CD4-positive, alpha-beta T cell treated with Interleukin-12 subunit alpha and Interleukin-12 subunit beta, for 1 hour (primary cell): ENCODE results near the gene KRT80.
"Not testable (repeated sequence)": the region's sequence is repeated elsewhere in the genome, so short reads cannot be mapped to it uniquely, and the experiment has no call there.

Source experiments
- DNase-seq: peaks from one replicate; pipeline ENCODE4 v3.0.0-alpha.2; 2020

Gene KRT80

GRCh38 chr12:52191841-52192791 is at the start of gene KRT80:
Gene KRT80, minus strand, starts transcription at chr12:52192014. Its CDS starts 112 bp downstream, at chr12:52191902.
- DNase-seq, result no peak

DNA sequence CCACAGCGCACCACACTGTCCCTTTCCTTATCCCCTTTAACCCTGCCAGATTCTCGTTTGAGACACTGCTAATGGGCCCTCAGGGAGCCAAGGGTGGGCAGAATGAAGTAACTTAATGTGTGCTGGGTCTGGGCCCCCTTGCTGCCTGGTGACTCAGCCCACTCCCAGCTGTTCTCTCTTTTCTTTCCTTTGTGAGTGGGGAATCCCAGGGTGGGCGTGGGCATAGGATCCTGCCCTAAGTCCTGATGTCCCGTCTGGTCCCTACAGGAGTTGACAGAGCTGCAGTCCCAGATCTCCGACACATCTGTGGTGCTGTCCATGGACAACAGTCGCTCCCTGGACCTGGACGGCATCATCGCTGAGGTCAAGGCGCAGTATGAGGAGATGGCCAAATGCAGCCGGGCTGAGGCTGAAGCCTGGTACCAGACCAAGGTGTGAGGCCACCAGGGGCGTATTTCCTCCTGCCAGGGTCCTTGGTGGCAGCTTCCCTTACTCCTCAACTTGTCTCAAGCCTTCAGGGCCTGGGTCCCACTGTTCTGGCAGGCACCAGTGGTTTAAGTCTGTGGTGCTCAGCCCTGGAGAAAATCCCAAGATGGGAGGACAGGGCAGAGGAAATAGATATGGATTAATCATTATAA is 49.5 kb upstream of the KRT80 start:
- DNase-seq, result no peak

DNA sequence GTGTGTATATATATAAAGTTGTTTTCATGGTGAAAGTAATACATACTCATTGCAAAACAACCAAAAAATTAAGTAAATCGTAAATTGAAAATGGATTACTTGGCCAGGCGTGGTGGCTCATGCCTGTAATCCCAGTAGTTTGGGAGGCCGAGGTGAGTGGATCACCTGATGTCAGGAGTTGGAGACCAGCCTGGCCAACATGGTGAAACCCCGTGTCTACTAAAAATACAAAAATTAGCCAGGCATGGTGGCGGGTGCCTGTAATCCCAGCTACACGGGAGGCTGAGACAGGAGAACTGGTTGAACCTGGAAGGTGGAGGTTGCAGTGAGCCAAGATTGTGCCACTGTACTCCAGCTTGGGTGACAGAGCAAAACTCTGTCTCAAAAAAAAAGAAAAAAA is 48.4 kb upstream of the KRT80 start:
- not testable (repeated sequence) for DNase-seq

DNA sequence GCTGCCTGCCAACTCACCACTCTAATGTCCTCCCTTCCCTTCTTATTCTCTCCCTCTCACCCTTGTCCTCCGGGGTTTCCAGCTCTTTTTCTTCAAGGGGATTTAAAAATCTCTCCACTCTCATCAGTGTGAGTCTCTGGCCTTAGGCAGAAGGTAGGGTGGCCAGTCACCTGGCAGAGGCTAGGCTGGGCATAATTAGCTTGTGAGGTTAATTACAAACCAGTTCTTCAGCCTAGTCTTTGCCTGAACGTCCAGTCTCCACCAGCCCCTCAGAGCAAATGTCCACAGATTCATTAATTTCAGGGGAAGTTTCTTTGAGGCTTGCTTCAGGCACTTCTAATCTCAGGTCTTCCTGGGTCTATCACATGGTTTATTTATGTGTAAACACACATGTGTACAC is 48.0 kb upstream of the KRT80 start:
- DNase-seq, result no peak

- DNase-seq, result no peak
These were observed 47.3 kb upstream of the KRT80 start for GRCh38 chr12:52238916-52239646.

- DNase-seq, result no peak
These were observed 46.5 kb upstream of the KRT80 start for GRCh38 chr12:52238207-52238840.

DNA sequence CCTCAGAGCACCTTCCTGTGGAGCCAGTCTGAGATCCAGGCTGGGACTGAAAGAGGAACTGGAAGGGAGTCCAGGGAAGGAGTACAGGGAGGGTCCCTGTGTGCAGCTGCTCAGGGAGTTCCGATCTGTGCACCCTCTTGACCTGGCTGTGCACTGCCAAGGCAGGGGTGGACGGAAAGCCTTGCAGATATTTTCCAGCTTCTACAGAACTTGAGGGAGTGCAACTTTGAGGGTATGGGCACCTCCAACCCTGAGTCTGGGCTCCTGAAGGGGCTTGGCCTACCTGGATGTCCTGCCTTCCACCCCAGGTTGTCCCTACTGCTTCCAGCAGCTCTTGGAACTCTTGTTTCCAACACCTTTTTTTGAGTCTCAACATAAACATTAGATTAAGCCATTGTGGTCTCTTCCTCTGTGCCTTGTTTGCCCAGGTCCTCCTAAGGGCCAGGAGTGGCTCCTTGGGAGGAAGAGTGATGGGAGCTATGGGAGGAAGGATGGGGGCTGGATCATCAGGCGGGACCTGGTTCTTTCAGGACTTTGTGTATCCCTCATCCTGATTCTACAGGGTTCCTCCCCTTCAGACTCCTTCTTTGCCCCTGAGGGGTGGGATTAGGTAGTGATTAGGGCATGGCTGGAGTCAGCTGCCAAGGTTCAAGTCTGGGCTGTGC is 44.7 kb upstream of the KRT80 start:
- no peak for DNase-seq

GRCh38 chr12:52235822-52236361 is 44.1 kb upstream of the KRT80 start:
- no peak for DNase-seq

DNA sequence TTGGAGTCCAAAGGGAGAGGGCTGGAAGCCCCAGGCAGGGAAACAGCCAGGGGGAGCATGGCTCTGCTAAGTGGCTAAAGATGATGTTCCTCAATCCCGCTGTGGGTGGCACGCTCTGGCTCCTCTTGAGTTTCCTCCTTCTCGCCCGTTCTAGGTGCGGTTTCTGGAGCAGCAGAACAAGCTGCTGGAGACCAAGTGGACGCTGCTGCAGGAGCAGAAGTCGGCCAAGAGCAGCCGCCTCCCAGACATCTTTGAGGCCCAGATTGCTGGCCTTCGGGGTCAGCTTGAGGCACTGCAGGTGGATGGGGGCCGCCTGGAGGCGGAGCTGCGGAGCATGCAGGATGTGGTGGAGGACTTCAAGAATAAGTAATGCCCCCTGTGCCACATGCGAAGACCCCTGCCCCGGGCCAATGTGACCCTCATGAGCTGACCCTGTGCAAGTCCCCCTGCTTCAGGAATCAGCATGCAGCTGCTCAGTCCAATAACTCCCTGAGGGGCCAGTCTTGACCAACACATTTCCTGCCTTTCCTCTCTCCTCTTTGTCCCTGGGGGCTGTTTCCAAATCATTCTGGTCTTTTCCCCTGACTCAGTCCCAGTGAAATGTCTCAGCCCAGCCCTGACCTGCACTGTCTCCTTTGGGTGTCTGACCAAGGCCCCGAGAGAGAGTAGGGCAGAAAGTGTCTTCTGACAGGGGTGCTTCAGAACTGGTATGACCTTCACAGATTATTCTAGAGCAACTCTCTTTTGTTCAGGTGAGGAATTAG is 43.4 kb upstream of the KRT80 start:
- DNase-seq, result no peak

DNA sequence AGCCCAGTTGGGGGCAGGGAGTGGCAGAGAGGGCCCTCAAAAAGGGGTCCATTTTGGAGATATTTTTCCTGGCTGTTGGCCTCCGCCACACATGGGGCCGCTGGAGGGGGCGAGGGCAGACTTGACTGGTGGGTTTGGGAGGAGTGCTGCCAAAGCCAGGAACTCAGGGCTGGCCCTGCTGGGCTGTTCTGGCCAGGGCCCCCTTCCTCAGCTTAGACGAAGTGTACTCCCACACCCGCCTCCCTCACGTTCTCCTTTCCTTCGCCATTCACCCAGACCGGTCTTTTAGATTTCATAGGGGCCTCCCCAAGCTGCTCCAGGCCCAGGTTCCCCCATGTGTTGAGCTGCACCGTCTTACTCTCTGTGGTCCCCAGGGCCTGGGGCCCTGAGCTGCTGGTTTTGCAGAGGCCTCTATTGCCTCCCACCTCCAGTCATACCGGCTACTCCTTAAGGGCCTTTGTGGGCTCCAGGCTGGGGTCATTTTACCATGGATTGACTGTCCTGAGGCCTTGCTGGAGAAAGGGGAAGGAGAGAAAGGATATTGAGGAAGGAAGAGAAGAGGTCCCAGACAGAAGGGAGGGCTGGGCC is 42.5 kb upstream of the KRT80 start:
- no peak for DNase-seq

- DNase-seq, result no peak
These were observed 41.8 kb upstream of the KRT80 start for GRCh38 chr12:52233462-52234207.

DNA sequence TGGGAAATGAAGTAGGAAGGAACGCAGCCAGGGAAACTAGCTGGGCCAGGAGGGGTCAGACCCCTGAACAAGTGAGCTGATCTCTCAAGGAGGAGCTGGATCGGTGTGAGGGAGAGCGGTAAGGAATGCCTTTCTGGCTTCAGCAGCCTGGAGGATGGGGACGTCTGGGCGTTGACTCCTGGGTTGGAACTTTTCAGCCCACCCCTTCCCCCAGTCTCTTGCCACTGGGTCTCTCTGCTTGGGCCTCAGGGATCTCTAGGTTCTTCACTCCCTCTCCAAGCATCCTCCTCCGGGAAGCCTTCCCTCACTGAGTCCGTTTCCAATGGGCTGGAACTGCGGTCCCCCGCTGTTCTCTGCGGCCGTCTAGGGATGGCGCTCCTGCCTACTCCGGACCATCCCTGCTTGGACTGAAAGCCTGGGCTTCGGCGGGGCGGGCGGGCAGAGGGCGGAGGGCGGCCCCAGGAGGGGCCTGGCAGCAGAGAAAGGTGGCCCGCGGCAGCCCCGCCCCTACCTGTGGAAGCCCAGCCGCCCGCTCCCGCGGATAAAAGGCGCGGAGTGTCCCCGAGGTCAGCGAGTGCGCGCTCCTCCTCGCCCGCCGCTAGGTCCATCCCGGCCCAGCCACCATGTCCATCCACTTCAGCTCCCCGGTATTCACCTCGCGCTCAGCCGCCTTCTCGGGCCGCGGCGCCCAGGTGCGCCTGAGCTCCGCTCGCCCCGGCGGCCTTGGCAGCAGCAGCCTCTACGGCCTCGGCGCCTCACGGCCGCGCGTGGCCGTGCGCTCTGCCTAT is 41.1 kb upstream of the KRT80 start, which contains the start of gene KRT7:
Gene KRT7, plus strand, starts transcription at position 570 of the 788 bp plus-strand sequence. Its CDS starts 54 bp downstream, at position 624.
- no peak for DNase-seq

DNA sequence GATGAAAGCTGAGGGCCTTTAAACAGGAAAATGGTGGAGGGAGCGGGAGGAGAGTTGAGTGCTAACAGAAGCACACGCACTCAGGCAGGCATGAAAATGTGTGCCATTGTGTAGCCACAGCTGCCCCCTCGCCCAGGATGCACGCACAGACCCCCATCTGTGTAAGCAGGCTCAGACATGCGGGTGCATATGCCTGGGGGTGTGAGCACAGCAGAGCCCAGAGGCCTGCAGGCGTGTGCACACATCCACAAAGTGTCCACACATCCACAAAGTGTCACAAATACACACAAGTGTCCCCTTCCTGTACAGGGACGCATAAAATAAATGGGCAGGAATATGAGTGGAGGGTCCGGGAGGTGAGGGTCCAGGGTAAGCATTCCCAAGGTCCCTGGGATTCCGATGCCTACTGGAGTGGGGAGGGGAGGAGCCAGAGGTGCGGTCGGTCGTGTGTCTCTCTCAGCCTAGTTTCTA is 40.4 kb upstream of the KRT80 start:
- DNase-seq, result no peak

DNA sequence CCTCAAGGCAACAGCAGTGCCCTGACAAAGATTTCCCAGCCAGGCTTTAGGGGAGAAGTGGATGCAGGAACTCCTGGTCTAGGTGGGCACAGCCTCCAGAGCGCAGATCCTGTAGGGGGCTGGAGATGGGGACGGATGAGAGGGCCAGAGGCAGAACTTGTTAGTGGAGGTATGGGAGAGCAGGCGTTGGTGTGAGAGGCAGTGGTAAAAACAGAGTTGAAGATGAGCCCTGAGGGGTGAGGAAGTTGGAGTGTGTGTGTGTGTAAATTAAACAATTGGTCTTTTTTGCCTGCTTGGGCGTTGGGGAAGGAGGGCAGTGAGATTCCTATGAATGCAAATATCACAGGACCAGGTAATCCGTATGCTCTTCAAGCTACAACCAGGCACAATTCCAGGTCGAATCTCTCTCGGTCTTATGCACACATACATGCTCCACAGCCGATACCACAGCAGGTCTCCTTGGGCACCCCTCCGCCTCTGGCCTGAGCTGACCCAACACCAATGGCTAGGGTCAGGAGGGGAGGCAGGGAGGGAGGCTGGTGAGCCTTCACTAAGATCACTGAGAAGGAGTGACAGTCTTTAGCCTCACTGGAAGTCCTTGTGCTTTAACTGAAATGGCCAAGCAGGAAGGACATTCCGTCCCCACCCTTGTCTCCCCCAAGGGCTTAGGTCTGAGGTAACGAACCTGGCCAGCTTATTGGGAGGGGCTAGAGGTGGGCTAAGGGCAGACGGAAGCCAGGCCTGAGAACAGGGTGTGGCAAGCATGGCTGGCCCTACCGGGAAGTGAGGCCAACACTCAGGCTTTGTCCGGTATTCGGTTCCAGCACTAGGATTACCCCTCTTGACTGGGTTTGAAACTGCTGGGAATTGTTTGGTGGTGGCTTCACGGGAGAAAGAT is 39.7 kb upstream of the KRT80 start:
- no peak for DNase-seq

GRCh38 chr12:52230364-52231281 is 38.8 kb upstream of the KRT80 start:
- DNase-seq, result no peak

DNA sequence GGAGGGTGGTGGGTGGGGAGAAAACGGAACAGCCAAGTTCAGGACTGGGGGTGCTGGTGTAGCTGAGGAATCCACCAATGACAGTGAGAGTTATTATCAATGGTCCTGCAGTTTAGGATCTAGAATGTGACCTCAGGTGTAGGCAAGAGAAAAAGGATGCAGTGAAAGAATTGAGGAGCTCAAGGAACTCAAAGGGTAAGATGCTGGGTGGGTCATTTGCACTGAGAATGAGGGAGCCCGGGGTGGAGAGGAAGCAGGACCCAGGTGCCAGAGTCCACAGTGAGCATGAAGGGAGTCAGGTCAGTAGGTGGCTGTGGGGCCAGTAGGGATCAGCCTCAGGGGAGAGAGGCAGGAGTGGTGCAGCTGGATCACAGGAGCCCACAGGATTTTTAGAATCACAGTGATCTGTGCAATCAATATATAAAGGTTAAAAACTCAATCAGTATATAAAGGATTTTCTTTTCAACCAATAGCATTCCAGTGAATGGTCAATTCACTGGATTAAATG is 38.1 kb upstream of the KRT80 start:
- DNase-seq, result no peak

GRCh38 chr12:52228931-52229330 is 37.1 kb upstream of the KRT80 start:
- no peak for DNase-seq
